NCI-H510A (cell line): ENCODE data around the gene BICDL2.
"Not testable (repeated sequence)": the region's sequence is repeated elsewhere in the genome, so short reads cannot be mapped to it uniquely, and the experiment has no call there.

Source experiments
- DNase-seq: peaks from one replicate; lab custom pipeline; 2025; lab: John Stamatoyannopoulos, UW

The BICDL2 gene

GRCh38 chr16:3036726-3037315 lies at the start of gene BICDL2:
TSS of gene BICDL2 (minus strand) at chr16:3036944. CDS start at chr16:3035496, 1,448 bp downstream.
- DNase-seq = no peak

GRCh38 chr16:3085868-3086595 lies 49.3 kb upstream of the BICDL2 start:
- no peak for DNase-seq

- DNase-seq = no peak
Observed at GRCh38 chr16:3084969-3085670, 48.4 kb upstream of the BICDL2 start.

GRCh38 chr16:3084491-3084890 lies 47.7 kb upstream of the BICDL2 start:
- DNase-seq = no peak

GRCh38 chr16:3083408-3083807 lies 46.7 kb upstream of the BICDL2 start:
- DNase-seq = not testable (repeated sequence)

GRCh38 chr16:3081957-3082356 lies 45.2 kb upstream of the BICDL2 start:
- DNase-seq = not testable (repeated sequence)

- no peak for DNase-seq
Observed at GRCh38 chr16:3080024-3080423, 43.3 kb upstream of the BICDL2 start.

GRCh38 chr16:3076577-3076976 lies 39.8 kb upstream of the BICDL2 start:
- no peak for DNase-seq

GRCh38 chr16:3075946-3076345 lies 39.2 kb upstream of the BICDL2 start:
- DNase-seq = not testable (repeated sequence)

GRCh38 chr16:3075523-3075915 lies 38.8 kb upstream of the BICDL2 start:
- no peak for DNase-seq

GRCh38 chr16:3074860-3075522 lies 38.2 kb upstream of the BICDL2 start:
- DNase-seq = no peak

GRCh38 chr16:3073448-3073847 lies 36.7 kb upstream of the BICDL2 start:
- no peak for DNase-seq

- not testable (repeated sequence) for DNase-seq
Observed at GRCh38 chr16:3072576-3073263, 36.0 kb upstream of the BICDL2 start.

- DNase-seq = not testable (repeated sequence)
Observed at GRCh38 chr16:3072148-3072547, 35.4 kb upstream of the BICDL2 start.

- no peak for DNase-seq
Observed at GRCh38 chr16:3071655-3072054, 34.9 kb upstream of the BICDL2 start.

GRCh38 chr16:3070608-3071111 lies 33.9 kb upstream of the BICDL2 start:
- no peak for DNase-seq

- not testable (repeated sequence) for DNase-seq
Observed at GRCh38 chr16:3069146-3069545, 32.4 kb upstream of the BICDL2 start.

- no peak for DNase-seq
Observed at GRCh38 chr16:3068487-3068886, 31.7 kb upstream of the BICDL2 start.

- no peak for DNase-seq
Observed at GRCh38 chr16:3066440-3066748, 29.6 kb upstream of the BICDL2 start.

- DNase-seq = no peak
Observed at GRCh38 chr16:3065742-3066439, 29.1 kb upstream of the BICDL2 start.

GRCh38 chr16:3065069-3065741 lies 28.5 kb upstream of the BICDL2 start, which contains the start of gene IL32:
TSS of gene IL32 (plus strand) at chr16:3065640. CDS start at chr16:3065812, 172 bp downstream.
- no peak for DNase-seq
